Thoracic aorta endothelial cell (primary cell): Measurements from ENCODE around the gene TMEM203. TPM values are rescaled to one million over a fixed set of nuclear protein-coding genes. Genes with fewer than 3 reads are reported as not detected.

Source experiments
- total RNA-seq: library from RNA; depleted of rRNA; stranded (reverse); fragments of >200 nt; gene quantifications from 2 replicates; pipeline ENCODE4 v1.2.3, GENCODE V29; 2012

TMEM203 gene
- total RNA-seq, result 25.2 and 27.3 TPM in 2 replicates

GRCh38 chr9:137205126-137206069 lies at the start of gene TMEM203, which contains the start of gene NDOR1:
TSS of gene TMEM203 (minus strand) at chr9:137205648. CDS start at chr9:137205414, 234 bp downstream.
TSS of gene NDOR1 (plus strand) at chr9:137205700. CDS start at chr9:137205778, 78 bp downstream.

GRCh38 chr9:137254624-137255447 lies 49.4 kb upstream of the TMEM203 start, which contains the start of gene NELFB:
TSS of gene NELFB (plus strand) at chr9:137255327.

GRCh38 chr9:137251194-137251461 lies 45.7 kb upstream of the TMEM203 start, which contains the start of gene STPG3:
TSS of gene STPG3 (plus strand) at chr9:137251286. CDS start at chr9:137251287, 1 bp downstream.

GRCh38 chr9:137240841-137241489 lies 35.5 kb upstream of the TMEM203 start, which contains the start of gene TUBB4B:
TSS of gene TUBB4B (plus strand) at chr9:137241287. CDS start at chr9:137241361, 74 bp downstream.

GRCh38 chr9:137230705-137231371 lies 25.4 kb upstream of the TMEM203 start, which contains the start of gene SLC34A3:
TSS of gene SLC34A3 (plus strand) at chr9:137230901. CDS start at chr9:137231703, 802 bp downstream.

GRCh38 chr9:137227054-137227852 lies 21.8 kb upstream of the TMEM203 start, which contains the start of gene RNF224:
TSS of gene RNF224 (plus strand) at chr9:137227502. CDS start at chr9:137228336, 834 bp downstream.

GRCh38 chr9:137224830-137225694 lies 19.6 kb upstream of the TMEM203 start, which contains the start of gene CYSRT1:
TSS of gene CYSRT1 (plus strand) at chr9:137225174. CDS start at chr9:137225622, 448 bp downstream.

GRCh38 chr9:137222190-137223077 lies 17.0 kb upstream of the TMEM203 start, which contains the start of gene RNF208:
TSS of gene RNF208 (minus strand) at chr9:137222240. CDS start at chr9:137221212, 1,028 bp downstream.

GRCh38 chr9:137200311-137201204 lies 4.9 kb downstream of the TMEM203 start, which contains the start of gene TPRN:
TSS of gene TPRN (minus strand) at chr9:137200741. CDS start at chr9:137200711, 30 bp downstream.

GRCh38 chr9:137188490-137189296 lies 16.8 kb downstream of the TMEM203 start, which contains the start of the genes ANAPC2 and SSNA1:
TSS of gene ANAPC2 (minus strand) at chr9:137188560. CDS start at chr9:137188532, 28 bp downstream.
TSS of gene SSNA1 (plus strand) at chr9:137188676. CDS start at chr9:137188727, 51 bp downstream.

GRCh38 chr9:137169896-137170358 lies 35.5 kb downstream of the TMEM203 start, which contains the start of gene LRRC26:
TSS of gene LRRC26 (minus strand) at chr9:137170051. CDS start at chr9:137169943, 108 bp downstream.

